ENCODE measurements around the gene SNX8.
A peak's percentile ranks its signal among the peaks of the same experiment; 100 is the strongest.

The SNX8 gene

GRCh38 chr7:2289111-2289586, 25.1 kb downstream of the SNX8 start:
- TF ChIP-seq ZNF274 (IDR thresholded peaks at IDR 0.05; ENCODE audit: low read depth, low read length), result no peak
- no peak for TF ChIP-seq YY1 (IDR thresholded peaks at IDR 0.05; ENCODE audit: insufficient read depth, insufficient read length)
- TF ChIP-seq SUZ12 (IDR thresholded peaks at IDR 0.05; ENCODE audit: extremely low read depth, insufficient read depth, insufficient read length), result no peak
- Histone ChIP-seq H3K4me1 (ENCODE audit: insufficient read depth, insufficient read length) (no peaks in the 10 kb centered on the region), H3K36me3 (ENCODE audit: insufficient read depth, insufficient read length, low read length) (peaks cover 14% of the 10 kb centered on the region), H3K27me3 (ENCODE audit: insufficient read depth, insufficient read length) (no peaks in the 10 kb centered on the region), H3K9ac (ENCODE audit: insufficient read length, low read depth) (no peak overlapping the region), H3K4me3 (ENCODE audit: insufficient read length, low read depth) (no peak overlapping the region), H3K9me3 (ENCODE audit: insufficient read depth, low read length) (no peaks in the 10 kb centered on the region; the same call in 1 of the 2 replicates)
- DNase-seq (ENCODE audit: low read depth, low spot score), result no peak

DNA sequence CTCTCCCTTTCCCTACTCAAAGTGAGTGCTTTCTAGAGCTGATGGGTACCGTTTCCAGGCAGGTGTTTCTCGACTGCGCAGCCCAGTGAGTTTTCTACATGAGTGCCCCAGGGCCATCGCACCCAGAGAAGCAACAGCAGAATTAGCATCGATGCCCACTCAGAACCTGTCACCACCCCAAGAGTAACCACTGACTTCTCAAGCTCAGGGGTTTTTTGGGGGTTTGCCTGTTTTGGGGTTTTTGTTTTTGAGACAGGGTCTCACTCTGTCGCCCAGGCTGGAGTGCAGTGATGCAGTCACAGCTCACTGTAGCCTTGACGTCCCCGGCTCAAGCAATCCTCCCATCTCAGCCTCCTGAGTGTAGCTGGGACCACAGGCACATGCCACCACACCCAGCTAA, 25.7 kb downstream of the SNX8 start:
- peaks cover 14% of the 10 kb centered on the region for H3K36me3 ChIP-seq (ENCODE audit: insufficient read depth, insufficient read length, low read length)
- DNase-seq (ENCODE audit: low read depth, low spot score), result no peak

GRCh38 chr7:2287745-2288144, 26.5 kb downstream of the SNX8 start:
- TF ChIP-seq SUZ12 (IDR thresholded peaks at IDR 0.05; ENCODE audit: extremely low read depth, insufficient read depth, insufficient read length) (no peak), YY1 (IDR thresholded peaks at IDR 0.05; ENCODE audit: insufficient read depth, insufficient read length) (no peak), ZNF274 (IDR thresholded peaks at IDR 0.05; ENCODE audit: low read depth, low read length) (no peak)
- no peak overlapping the region for H3K4me3 ChIP-seq (ENCODE audit: insufficient read length, low read depth)
- no peaks in the 10 kb centered on the region; the same call in 1 of the 2 replicates for H3K9me3 ChIP-seq (ENCODE audit: insufficient read depth, low read length)
- no peak overlapping the region for H3K9ac ChIP-seq (ENCODE audit: insufficient read length, low read depth)
- H3K36me3 ChIP-seq (ENCODE audit: insufficient read depth, insufficient read length, low read length), result peaks cover 13% of the 10 kb centered on the region
- H3K27me3 ChIP-seq (ENCODE audit: insufficient read depth, insufficient read length), result no peaks in the 10 kb centered on the region
- no peak for DNase-seq (ENCODE audit: low read depth, low spot score)
- peaks cover 5% of the 10 kb centered on the region for H3K4me1 ChIP-seq (ENCODE audit: insufficient read depth, insufficient read length)

More for the DNA sequence above, 25.7 kb downstream of the SNX8 start:
- Histone ChIP-seq H3K4me3 (ENCODE audit: insufficient read length, low read depth) (no peak overlapping the region), H3K27me3 (ENCODE audit: insufficient read depth, insufficient read length) (no peaks in the 10 kb centered on the region), H3K9ac (ENCODE audit: insufficient read length, low read depth) (no peak overlapping the region), H3K4me1 (ENCODE audit: insufficient read depth, insufficient read length) (peaks cover under 1% of the 10 kb centered on the region), H3K9me3 (ENCODE audit: insufficient read depth, low read length) (no peaks in the 10 kb centered on the region; the same call in 1 of the 2 replicates)
- no peak for TF ChIP-seq ZNF274 (IDR thresholded peaks at IDR 0.05; ENCODE audit: low read depth, low read length)
- no peak for TF ChIP-seq SUZ12 (IDR thresholded peaks at IDR 0.05; ENCODE audit: extremely low read depth, insufficient read depth, insufficient read length)
- no peak for TF ChIP-seq YY1 (IDR thresholded peaks at IDR 0.05; ENCODE audit: insufficient read depth, insufficient read length)

GRCh38 chr7:2283074-2283473, 31.2 kb downstream of the SNX8 start:
- H3K4me3 ChIP-seq (ENCODE audit: insufficient read length, low read depth), result no peak overlapping the region
- TF ChIP-seq SUZ12 (IDR thresholded peaks at IDR 0.05; ENCODE audit: extremely low read depth, insufficient read depth, insufficient read length), result no peak
- no peak for TF ChIP-seq ZNF274 (IDR thresholded peaks at IDR 0.05; ENCODE audit: low read depth, low read length)
- no peak for TF ChIP-seq YY1 (IDR thresholded peaks at IDR 0.05; ENCODE audit: insufficient read depth, insufficient read length)
- H3K4me1 ChIP-seq (ENCODE audit: insufficient read depth, insufficient read length), result peaks cover 13% of the 10 kb centered on the region
- peaks cover under 1% of the 10 kb centered on the region for H3K36me3 ChIP-seq (ENCODE audit: insufficient read depth, insufficient read length, low read length)
- H3K27me3 ChIP-seq (ENCODE audit: insufficient read depth, insufficient read length), result no peaks in the 10 kb centered on the region
- H3K9me3 ChIP-seq (ENCODE audit: insufficient read depth, low read length), result no peaks in the 10 kb centered on the region
- peak overlapping the region; percentile 1 for H3K9ac ChIP-seq (ENCODE audit: insufficient read length, low read depth)
- DNase-seq (ENCODE audit: low read depth, low spot score), result no peak

- DNase-seq (ENCODE audit: low read depth, low spot score), result no peak
- Histone ChIP-seq H3K4me1 (ENCODE audit: insufficient read depth, insufficient read length) (peaks cover 15% of the 10 kb centered on the region), H3K36me3 (ENCODE audit: insufficient read depth, insufficient read length, low read length) (peaks cover 5% of the 10 kb centered on the region), H3K9ac (ENCODE audit: insufficient read length, low read depth) (no peak overlapping the region), H3K27me3 (ENCODE audit: insufficient read depth, insufficient read length) (no peaks in the 10 kb centered on the region), H3K4me3 (ENCODE audit: insufficient read length, low read depth) (no peak overlapping the region), H3K9me3 (ENCODE audit: insufficient read depth, low read length) (no peaks in the 10 kb centered on the region)
- no peak for TF ChIP-seq YY1 (IDR thresholded peaks at IDR 0.05; ENCODE audit: insufficient read depth, insufficient read length)
These were observed 32.0 kb downstream of the SNX8 start for GRCh38 chr7:2282185-2282751.

DNA sequence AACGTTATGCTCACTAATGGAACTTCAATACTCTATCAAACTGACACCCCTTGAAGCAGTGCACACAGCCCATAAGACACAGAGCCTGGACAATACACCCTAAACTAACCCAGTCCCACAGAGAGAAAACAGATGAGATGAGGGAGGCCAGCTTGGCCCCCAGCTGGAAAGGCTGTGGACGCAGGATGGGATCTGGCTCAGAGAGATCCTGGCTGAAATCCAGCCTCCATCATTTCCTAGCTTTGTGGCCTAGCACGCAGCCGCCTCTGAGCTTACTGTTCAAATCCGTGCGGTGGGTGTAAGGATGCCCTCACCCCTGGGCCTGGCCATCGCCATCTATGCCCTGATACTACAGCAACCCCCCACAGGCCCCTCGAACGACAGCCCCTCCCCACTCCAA, 32.7 kb downstream of the SNX8 start:
- no peaks in the 10 kb centered on the region for H3K9me3 ChIP-seq (ENCODE audit: insufficient read depth, low read length)
- H3K4me3 ChIP-seq (ENCODE audit: insufficient read length, low read depth), result no peak overlapping the region
- peaks cover 11% of the 10 kb centered on the region for H3K36me3 ChIP-seq (ENCODE audit: insufficient read depth, insufficient read length, low read length)
- TF ChIP-seq SUZ12 (IDR thresholded peaks at IDR 0.05; ENCODE audit: extremely low read depth, insufficient read depth, insufficient read length) (no peak), ZNF274 (IDR thresholded peaks at IDR 0.05; ENCODE audit: low read depth, low read length) (no peak), YY1 (IDR thresholded peaks at IDR 0.05; ENCODE audit: insufficient read depth, insufficient read length) (no peak)
- peaks cover 15% of the 10 kb centered on the region for H3K4me1 ChIP-seq (ENCODE audit: insufficient read depth, insufficient read length)
- H3K27me3 ChIP-seq (ENCODE audit: insufficient read depth, insufficient read length), result no peaks in the 10 kb centered on the region
- H3K9ac ChIP-seq (ENCODE audit: insufficient read length, low read depth), result no peak overlapping the region
- no peak for DNase-seq (ENCODE audit: low read depth, low spot score)

DNA sequence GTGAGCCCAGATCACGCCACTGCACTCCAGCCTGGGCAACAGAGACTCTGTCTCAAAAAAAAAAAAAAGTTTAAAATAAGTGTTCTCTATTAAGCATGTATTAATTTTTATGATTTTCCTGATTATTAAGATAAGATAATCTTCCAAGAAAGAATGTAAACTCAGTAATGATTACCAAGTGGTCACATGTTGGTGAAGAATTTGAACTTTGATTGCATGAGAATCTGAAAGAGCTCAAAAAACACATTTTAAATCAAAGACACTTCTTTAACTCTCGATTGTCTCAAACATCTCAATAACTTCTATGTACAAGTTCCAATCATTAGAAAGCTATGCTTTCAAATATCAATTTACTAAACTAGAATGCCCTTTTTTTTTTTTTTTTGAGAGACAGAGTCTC, 33.8 kb downstream of the SNX8 start:
- Histone ChIP-seq H3K9ac (ENCODE audit: insufficient read length, low read depth) (no peak overlapping the region), H3K27me3 (ENCODE audit: insufficient read depth, insufficient read length) (no peaks in the 10 kb centered on the region), H3K4me1 (ENCODE audit: insufficient read depth, insufficient read length) (peaks cover 15% of the 10 kb centered on the region), H3K36me3 (ENCODE audit: insufficient read depth, insufficient read length, low read length) (peaks cover 16% of the 10 kb centered on the region), H3K9me3 (ENCODE audit: insufficient read depth, low read length) (no peaks in the 10 kb centered on the region), H3K4me3 (ENCODE audit: insufficient read length, low read depth) (no peak overlapping the region)
- TF ChIP-seq ZNF274 (IDR thresholded peaks at IDR 0.05; ENCODE audit: low read depth, low read length) (no peak), SUZ12 (IDR thresholded peaks at IDR 0.05; ENCODE audit: extremely low read depth, insufficient read depth, insufficient read length) (no peak), YY1 (IDR thresholded peaks at IDR 0.05; ENCODE audit: insufficient read depth, insufficient read length) (no peak)
- DNase-seq (ENCODE audit: low read depth, low spot score), result no peak

Data from NT2/D1 (cell line).